SK-N-SH (cell line): ENCODE data around the gene CHCHD3. TPM values are rescaled to one million over a fixed set of nuclear protein-coding genes. Genes with fewer than 3 reads are reported as not detected.

Source experiments
- CTCF ChIA-PET: fragments of 300-600, 350-600 bp; formaldehyde crosslinking; extraction: SDS; loops from one replicate; lab custom pipeline; 2021; lab: Yijun Ruan, JAX
- POLR2A ChIA-PET: fragments of 350-600 bp; sonication (Branson Sonifier 250); formaldehyde crosslinking; extraction: SDS; loops from one replicate; lab custom pipeline; 2020; ENCODE audit warnings: antibody characterized with exemption, inconsistent platforms; lab: Yijun Ruan, JAX
- DNase-seq: peaks from one replicate; pipeline ENCODE4 v3.0.0; 2012
- H2AFZ ChIP-seq: fragments of 200-600 bp; sonication (generic); 2 replicates; pipeline ENCODE4 v1.8.1; 2016; ENCODE audit warnings: antibody characterized with exemption, mild to moderate bottlenecking, low read depth
- H3F3A ChIP-seq: fragments of 200-600 bp; sonication (generic); replicated peaks from 2 replicates; pipeline ENCODE3; 2016; ENCODE audit warnings: antibody characterized with exemption, mild to moderate bottlenecking; ENCODE audit not compliant: insufficient read depth
- H3K27ac ChIP-seq, 2 experiments: fragments of 200-500 bp in 1 of 2; fragments of 200-600 bp in 1 of 2; sonication (Bioruptor generic) in 1 of 2; sonication (generic), shearing (Covaris generic) in 1 of 2; 2 replicates each; pipeline versions ENCODE4 v1.5.1 to v1.6.1; 2014 to 2016; ENCODE audit warnings: low read depth in 2 of 2, inconsistent platforms in 1 of 2, low read length in 1 of 2, mild to moderate bottlenecking in 1 of 2, mixed read lengths in 1 of 2
- H3K27me3 ChIP-seq: fragments of 200-600 bp; sonication (generic), shearing (Covaris generic); 2 replicates; pipeline ENCODE4 v1.6.1; 2016; ENCODE audit warnings: mixed run types; ENCODE audit not compliant: insufficient read depth
- H3K36me3 ChIP-seq, 2 experiments: fragments of 200-500 bp in 1 of 2; fragments of 200-600 bp in 1 of 2; sonication (Bioruptor generic) in 1 of 2; sonication (generic) in 1 of 2; replicated peaks in 1 of 2; 2 replicates each; pipeline versions ENCODE3 to v1.5.1; 2014 to 2016; ENCODE audit warnings: low read length in 1 of 2, mild to moderate bottlenecking in 1 of 2; ENCODE audit not compliant: insufficient read depth in 2 of 2, control insufficient read depth in 1 of 2
- H3K4me1 ChIP-seq, 2 experiments: fragments of 200-500 bp in 1 of 2; fragments of 200-600 bp in 1 of 2; sonication (Bioruptor generic) in 1 of 2; sonication (generic), shearing (Covaris generic) in 1 of 2; 2 replicates each; pipeline versions ENCODE4 v1.5.1 to v1.6.1; 2014 to 2016; ENCODE audit warnings: low read depth in 1 of 2, low read length in 1 of 2, mixed run types in 1 of 2; ENCODE audit not compliant: insufficient read depth in 2 of 2, control insufficient read depth in 1 of 2
- H3K4me2 ChIP-seq: fragments of 200-600 bp; sonication (generic), shearing (Covaris generic); 2 replicates; pipeline ENCODE4 v1.6.1; 2017; ENCODE audit warnings: mixed run types
- H3K4me3 ChIP-seq, 2 experiments: fragments of 200-500 bp in 1 of 2; fragments of 200-600 bp in 1 of 2; sonication (Bioruptor generic) in 1 of 2; sonication (generic), shearing (Covaris generic) in 1 of 2; 2 replicates each; pipeline versions ENCODE4 v1.5.1 to v1.8.1; 2014 to 2016; ENCODE audit warnings: low read depth in 2 of 2, inconsistent platforms in 1 of 2, low read length in 1 of 2, mild to moderate bottlenecking in 1 of 2, mixed read lengths in 1 of 2, moderate library complexity in 1 of 2
- H3K79me2 ChIP-seq: fragments of 200-600 bp; sonication (generic); 2 replicates; pipeline ENCODE4 v1.8.1; 2017; ENCODE audit warnings: mild to moderate bottlenecking; ENCODE audit not compliant: insufficient read depth
- H3K9ac ChIP-seq: fragments of 200-600 bp; sonication (generic); 2 replicates; pipeline ENCODE4 v1.6.1; 2017; ENCODE audit warnings: mixed run types
- H3K9me2 ChIP-seq: fragments of 200-600 bp; sonication (generic); 2 replicates; pipeline ENCODE4 v1.6.1; 2017; ENCODE audit warnings: mixed run types
- H3K9me3 ChIP-seq: fragments of 200-600 bp; sonication (generic); 2 replicates; pipeline ENCODE4 v1.6.1; 2017; ENCODE audit warnings: mixed run types, mild to moderate bottlenecking, moderate library complexity
- H4K20me1 ChIP-seq: fragments of 200-600 bp; sonication (generic); 2 replicates; pipeline ENCODE4 v1.6.1; 2017; ENCODE audit warnings: mild to moderate bottlenecking, mixed run types; ENCODE audit not compliant: insufficient read depth
- CHD2 ChIP-seq: fragments of 150-350 bp; IDR thresholded peaks from 2 replicates; pipeline ENCODE4 v1.6.1; 2018; ENCODE audit warnings: low read length; ENCODE audit not compliant: partially characterized antibody
- ELF1 ChIP-seq: IDR thresholded peaks from 2 replicates; pipeline ENCODE4 v1.4.0; 2012
- EP300 ChIP-seq, 2 experiments: IDR thresholded peaks; 2 replicates each; pipeline versions ENCODE4 v1.4.0 to v1.6.1; 2012; ENCODE audit warnings: borderline replicate concordance in 1 of 2, low read depth in 1 of 2, low read length in 1 of 2
- EZH2phosphoT487 ChIP-seq: fragments of 200-600 bp; sonication (generic); IDR thresholded peaks from 2 replicates; pipeline ENCODE4 v1.6.1; 2017; ENCODE audit warnings: low read depth, mixed run types, mild to moderate bottlenecking, antibody characterized with exemption, moderate library complexity, borderline replicate concordance
- FOXJ3 ChIP-seq: sonication (generic); formaldehyde crosslinking; IDR thresholded peaks from 2 replicates; pipeline ENCODE4 v1.5.1; 2020; ENCODE audit warnings: mild to moderate bottlenecking, missing genetic modification reagents
- FOXM1 ChIP-seq: IDR thresholded peaks from 2 replicates; pipeline ENCODE4 v1.4.0; 2012; ENCODE audit warnings: low read depth, mild to moderate bottlenecking
- GABPA ChIP-seq: IDR thresholded peaks from 2 replicates; pipeline ENCODE4 v1.4.0; 2012; ENCODE audit warnings: low read depth, mild to moderate bottlenecking
- GATA2 ChIP-seq: sonication (generic); formaldehyde crosslinking; IDR thresholded peaks from 2 replicates; pipeline ENCODE4 v1.5.0; 2020; ENCODE audit warnings: mild to moderate bottlenecking, missing genetic modification reagents
- JUND ChIP-seq: IDR thresholded peaks from 2 replicates; pipeline ENCODE4 v1.4.0; 2012
- MXI1 ChIP-seq: IDR thresholded peaks from 2 replicates; pipeline ENCODE4 v1.6.1; 2012; ENCODE audit warnings: mild to moderate bottlenecking, low read depth, low read length, improper control_type of control experiment
- NRF1 ChIP-seq: IDR thresholded peaks from 2 replicates; pipeline ENCODE4 v1.6.1; 2012; ENCODE audit warnings: low read depth, mild to moderate bottlenecking, low read length
- RCOR1 ChIP-seq: fragments of 150-350 bp; IDR thresholded peaks from 2 replicates; pipeline ENCODE4 v1.6.1; 2017; ENCODE audit warnings: antibody characterized with exemption, low read length
- RXRA ChIP-seq: IDR thresholded peaks from 2 replicates; pipeline ENCODE4 v1.4.0; 2012; ENCODE audit warnings: low read depth, mild to moderate bottlenecking, borderline replicate concordance
- SIN3A ChIP-seq: IDR thresholded peaks from 2 replicates; pipeline ENCODE4 v1.6.1; 2012; ENCODE audit warnings: low read depth, mild to moderate bottlenecking, low read length, moderate library complexity, borderline replicate concordance
- SMC3 ChIP-seq: IDR thresholded peaks from 2 replicates; pipeline ENCODE4 v1.6.1; 2012; ENCODE audit warnings: low read depth, low read length, improper control_type of control experiment
- TCF12 ChIP-seq: IDR thresholded peaks from 2 replicates; pipeline ENCODE4 v1.4.0; 2012
- TEAD4 ChIP-seq: IDR thresholded peaks from 2 replicates; pipeline ENCODE4 v1.4.0; 2012; ENCODE audit warnings: mild to moderate bottlenecking, borderline replicate concordance; ENCODE audit not compliant: insufficient read depth
- USF1 ChIP-seq: IDR thresholded peaks from 2 replicates; pipeline ENCODE4 v1.4.0; 2012; ENCODE audit warnings: low read depth, borderline replicate concordance
- WGBS: methylation state at CpG from one replicate; pipeline ENCODE4 v1.1.6; 2017; ENCODE audit warnings: low lambda C conversion rate; 5-methylcytosine and 5-hydroxymethylcytosine counted together
- polyA plus RNA-seq, 3 experiments: library from polyadenylated mRNA; depleted of rRNA; stranded (reverse); fragments of >200 nt; gene quantifications; 2 replicates each; pipeline ENCODE4 v1.2.3, GENCODE V29; 2012
- TF ChIP-seq, protein P1 (sequence below): fragments of 150-350 bp; IDR thresholded peaks from 2 replicates; pipeline ENCODE4 v1.6.1; 2017; ENCODE audit warnings: antibody characterized with exemption, low read length, low read depth, borderline replicate concordance
- TF ChIP-seq, protein P2 (sequence below): fragments of 150-350 bp; IDR thresholded peaks from 2 replicates; pipeline ENCODE4 v1.6.1; 2016; ENCODE audit warnings: mild to moderate bottlenecking, low read depth, low read length

The CHCHD3 gene
- polyA plus RNA-seq, 1 of the 3 experiments (the other 2 are of a cell fraction) = 97.1 TPM

- Histone ChIP-seq H3K9me3 (no peaks in the 10 kb centered on the region), H4K20me1 (0 out of 2 replicates have a peak, but pooled peaks cover 5% of the 10 kb centered on the region), H3K4me2 (no peak overlapping the region), H3K9me2 (no peaks in the 10 kb centered on the region), H3K4me1 (peaks cover 0 to 6% of the 10 kb centered on the region in 2 experiments; a peak in 1 of 4 replicates), H3K9ac (no peak overlapping the region), H3K27ac (no peak overlapping the region), H3K27me3 (no peaks in the 10 kb centered on the region), H3F3A (no peaks in the 10 kb centered on the region), H3K4me3 (no peak overlapping the region), H3K36me3 (peaks cover 14 to 18% of the 10 kb centered on the region in 2 experiments), H3K79me2 (peaks cover 90% of the 10 kb centered on the region), H2AFZ (no peak overlapping the region)
- TF ChIP-seq, protein P1, sequence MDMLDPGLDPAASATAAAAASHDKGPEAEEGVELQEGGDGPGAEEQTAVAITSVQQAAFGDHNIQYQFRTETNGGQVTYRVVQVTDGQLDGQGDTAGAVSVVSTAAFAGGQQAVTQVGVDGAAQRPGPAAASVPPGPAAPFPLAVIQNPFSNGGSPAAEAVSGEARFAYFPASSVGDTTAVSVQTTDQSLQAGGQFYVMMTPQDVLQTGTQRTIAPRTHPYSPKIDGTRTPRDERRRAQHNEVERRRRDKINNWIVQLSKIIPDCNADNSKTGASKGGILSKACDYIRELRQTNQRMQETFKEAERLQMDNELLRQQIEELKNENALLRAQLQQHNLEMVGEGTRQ = no peak
- TF ChIP-seq JUND (no peak), FOXM1 (no peak), RCOR1 (no peak), MXI1 (no peak), GATA2 (no peak), EZH2phosphoT487 (no peak), TCF12 (no peak), SMC3 (no peak), SIN3A (no peak), TEAD4 (no peak), USF1 (no peak), RXRA (no peak), CHD2 (no peak), GABPA (no peak), ELF1 (no peak), EP300 (IDR thresholded peaks at IDR 0.05; ENCODE audit: borderline replicate concordance in 1 of 2, low read depth in 1 of 2, low read length in 1 of 2) (no peak), NRF1 (no peak), FOXJ3 (CRISPR knock-in tag) (no peak)
- TF ChIP-seq, protein P2, sequence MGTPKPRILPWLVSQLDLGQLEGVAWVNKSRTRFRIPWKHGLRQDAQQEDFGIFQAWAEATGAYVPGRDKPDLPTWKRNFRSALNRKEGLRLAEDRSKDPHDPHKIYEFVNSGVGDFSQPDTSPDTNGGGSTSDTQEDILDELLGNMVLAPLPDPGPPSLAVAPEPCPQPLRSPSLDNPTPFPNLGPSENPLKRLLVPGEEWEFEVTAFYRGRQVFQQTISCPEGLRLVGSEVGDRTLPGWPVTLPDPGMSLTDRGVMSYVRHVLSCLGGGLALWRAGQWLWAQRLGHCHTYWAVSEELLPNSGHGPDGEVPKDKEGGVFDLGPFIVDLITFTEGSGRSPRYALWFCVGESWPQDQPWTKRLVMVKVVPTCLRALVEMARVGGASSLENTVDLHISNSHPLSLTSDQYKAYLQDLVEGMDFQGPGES = no peak
- POLR2A ChIA-PET = no interaction called here
- CTCF ChIA-PET = interaction anchor here (2.4 kb wide), 1 partner anchor 10 kb away, joined by 13 read pairs; no protein-coding TSS in a partner anchor
- WGBS = 96% methylated on average over 2 of the region's 2 CpGs
- DNase-seq = no peak
These were observed 20.5 kb downstream of the CHCHD3 start for GRCh38 chr7:133061357-133061756.
